ENCODE results near the gene ZNF383. TPM values are rescaled to one million over a fixed set of nuclear protein-coding genes. Genes with fewer than 3 reads are reported as not detected.

Gene ZNF383
- total RNA-seq, 1 donor from 2014 or later: 6.4 TPM

- Histone ChIP-seq H3K36me3 (peaks cover 0 to 17% of the 10 kb centered on the region in 2 donors), H3K4me1 (peaks cover 25% of the 10 kb centered on the region), H3K27me3 (no peaks in the 10 kb centered on the region), H3K4me3 (peak overlapping the region; percentile 78 to 98), H3K9me3 (no peaks in the 10 kb centered on the region), H3K27ac (peak overlapping the region; percentile 91)
- TF ChIP-seq POLR2AphosphoS5 (IDR thresholded peaks at IDR 0.05; ENCODE audit: insufficient read depth in 1 of 2, low read depth in 1 of 2) (no peak), CTCF (IDR thresholded peaks at IDR 0.05) (no peak), POLR2A (IDR thresholded peaks at IDR 0.05) (no peak)
- DNase-seq (ENCODE audit: extremely low spot score in 2 of 2): no peak
- intact Hi-C loops (cut with DNase I): loop anchor here (10.0 kb wide), 1 partner anchor 157 kb away; the partner anchor contains the start of gene ZNF527
These were observed 587 bp upstream of the ZNF383 start for GRCh38 chr19:37217480-37217774.

- Histone ChIP-seq H3K4me1 (peaks cover 25% of the 10 kb centered on the region), H3K9me3 (no peaks in the 10 kb centered on the region), H3K27me3 (no peaks in the 10 kb centered on the region), H3K4me3 (peak overlapping the region; percentile 78 to 98), H3K27ac (peak overlapping the region; percentile 91), H3K36me3 (peaks cover 0 to 22% of the 10 kb centered on the region in 2 donors)
- TF ChIP-seq POLR2AphosphoS5 (IDR thresholded peaks at IDR 0.05; ENCODE audit: insufficient read depth in 1 of 2, low read depth in 1 of 2): no peak
- TF ChIP-seq POLR2A (IDR thresholded peaks at IDR 0.05): no peak
- no peak for TF ChIP-seq CTCF (IDR thresholded peaks at IDR 0.05)
- intact Hi-C loops (cut with DNase I): loop anchor here (10.0 kb wide), 1 partner anchor 156 kb away; the partner anchor contains the start of gene ZNF527
- no peak for DNase-seq (ENCODE audit: extremely low spot score in 2 of 2)
These were observed 550 bp downstream of the ZNF383 start for GRCh38 chr19:37218592-37218935.

- H3K4me3 ChIP-seq: no peak overlapping the region
- no peak for TF ChIP-seq CTCF (IDR thresholded peaks at IDR 0.05)
- TF ChIP-seq POLR2A (IDR thresholded peaks at IDR 0.05): no peak
- no peak for TF ChIP-seq POLR2AphosphoS5 (IDR thresholded peaks at IDR 0.05; ENCODE audit: insufficient read depth in 1 of 2, low read depth in 1 of 2)
- H3K4me1 ChIP-seq: peaks cover 25% of the 10 kb centered on the region
- peaks cover 0 to 40% of the 10 kb centered on the region in 2 donors for H3K36me3 ChIP-seq
- H3K27ac ChIP-seq: no peak overlapping the region
- no peaks in the 10 kb centered on the region for H3K9me3 ChIP-seq
- DNase-seq (ENCODE audit: extremely low spot score in 2 of 2): no peak
- intact Hi-C loops (cut with DNase I): no loop called here
- H3K27me3 ChIP-seq: no peaks in the 10 kb centered on the region
These were observed 2.4 kb downstream of the ZNF383 start for GRCh38 chr19:37220383-37220782.

GRCh38 chr19:37221136-37221535, 3.1 kb downstream of the ZNF383 start:
- Histone ChIP-seq H3K27me3 (no peaks in the 10 kb centered on the region), H3K9me3 (no peaks in the 10 kb centered on the region), H3K27ac (no peak overlapping the region), H3K4me1 (peaks cover 25% of the 10 kb centered on the region), H3K4me3 (no peak overlapping the region), H3K36me3 (peaks cover 0 to 48% of the 10 kb centered on the region in 2 donors)
- intact Hi-C loops (cut with DNase I): no loop called here
- no peak for DNase-seq (ENCODE audit: extremely low spot score in 2 of 2)
- TF ChIP-seq POLR2A (IDR thresholded peaks at IDR 0.05) (no peak), CTCF (IDR thresholded peaks at IDR 0.05) (no peak), POLR2AphosphoS5 (IDR thresholded peaks at IDR 0.05; ENCODE audit: insufficient read depth in 1 of 2, low read depth in 1 of 2) (no peak)

GRCh38 chr19:37226248-37226647, 8.2 kb downstream of the ZNF383 start:
- intact Hi-C loops (cut with DNase I): no loop called here
- no peak for DNase-seq (ENCODE audit: extremely low spot score in 2 of 2)
- H3K4me1 ChIP-seq: no peaks in the 10 kb centered on the region
- no peak for TF ChIP-seq POLR2A (IDR thresholded peaks at IDR 0.05)
- TF ChIP-seq POLR2AphosphoS5 (IDR thresholded peaks at IDR 0.05; ENCODE audit: insufficient read depth in 1 of 2, low read depth in 1 of 2): no peak
- TF ChIP-seq CTCF (IDR thresholded peaks at IDR 0.05): no peak
- H3K27ac ChIP-seq: no peak overlapping the region
- no peak overlapping the region for H3K4me3 ChIP-seq
- H3K36me3 ChIP-seq: peaks cover 5 to 86% of the 10 kb centered on the region in 2 donors
- no peaks in the 10 kb centered on the region for H3K27me3 ChIP-seq
- peaks cover 6% of the 10 kb centered on the region for H3K9me3 ChIP-seq

Measured in vagina (tissue), 2 donors.